ENCODE results near the gene KCNAB2.

The KCNAB2 gene

GRCh38 chr1:6033986-6034749 is 11.5 kb upstream of the KCNAB2 start:
- DNase-seq, result peak; percentile 64

- no peak for DNase-seq
These were observed 11.0 kb upstream of the KCNAB2 start for GRCh38 chr1:6034750-6035096.

DNA sequence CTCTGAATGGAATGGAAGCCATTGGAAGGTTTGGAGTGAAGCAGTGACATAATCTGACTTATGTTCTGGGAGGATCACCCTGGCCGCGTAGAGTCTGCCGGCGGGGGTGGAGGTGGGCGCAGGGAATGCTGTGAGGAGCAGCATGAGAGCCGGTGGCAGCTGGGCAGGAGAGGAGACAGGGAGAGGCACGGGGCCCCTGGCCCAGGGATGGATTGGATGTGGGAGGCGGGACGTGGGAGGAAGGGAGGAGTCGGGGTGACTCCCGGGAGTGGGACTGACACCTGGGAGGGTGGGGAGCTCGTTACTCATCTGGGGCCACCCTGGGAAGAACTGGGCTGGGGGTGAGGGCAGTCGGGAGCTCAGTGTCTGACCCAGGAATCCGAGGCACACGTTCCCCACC is 10.4 kb upstream of the KCNAB2 start:
- no peak for DNase-seq

- DNase-seq, result no peak
These were observed 10.0 kb upstream of the KCNAB2 start for GRCh38 chr1:6035719-6036118.

GRCh38 chr1:6037338-6037762 is 8.3 kb upstream of the KCNAB2 start:
- DNase-seq, result peak; percentile 41

DNA sequence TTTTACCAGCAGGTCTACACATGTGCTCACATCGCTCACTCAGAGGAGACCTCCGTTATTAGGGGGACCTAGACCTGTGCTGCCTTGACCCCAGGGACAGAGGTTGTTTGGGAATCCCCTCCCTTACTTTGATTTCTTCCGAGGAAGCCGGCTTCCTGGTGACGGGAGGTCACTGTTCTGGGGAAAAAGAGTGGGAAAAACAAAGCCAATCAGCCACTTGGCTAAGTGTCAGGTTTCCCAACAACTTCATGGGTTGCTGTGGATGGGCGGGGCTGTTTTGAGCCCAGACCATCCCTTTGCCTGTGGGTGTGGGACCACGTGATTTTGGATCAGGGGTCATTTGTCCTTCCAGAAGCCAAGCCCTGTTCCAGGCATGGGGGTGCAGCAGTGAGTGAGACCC is 7.1 kb upstream of the KCNAB2 start:
- no peak for DNase-seq

DNA sequence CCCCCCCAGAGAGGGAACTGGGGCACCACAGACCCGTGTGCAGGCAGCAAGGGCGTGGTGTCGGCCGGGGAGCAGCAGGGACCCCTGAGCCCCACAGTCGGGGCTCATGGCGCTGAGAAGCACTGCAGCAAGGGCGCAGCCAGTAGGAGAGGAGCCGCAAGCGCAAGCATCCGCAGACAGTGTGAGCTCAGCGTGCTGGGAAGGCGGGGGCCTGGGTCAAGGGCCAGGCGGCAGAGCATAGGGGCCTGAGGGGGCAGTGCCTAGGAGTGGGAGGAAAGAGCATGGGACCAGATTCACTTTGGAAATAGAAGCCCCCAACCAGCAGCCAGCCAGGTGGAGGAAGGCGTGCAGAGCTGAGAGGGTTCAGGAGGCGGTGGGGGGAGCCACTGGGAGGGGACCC is 6.7 kb upstream of the KCNAB2 start:
- no peak for DNase-seq

DNA sequence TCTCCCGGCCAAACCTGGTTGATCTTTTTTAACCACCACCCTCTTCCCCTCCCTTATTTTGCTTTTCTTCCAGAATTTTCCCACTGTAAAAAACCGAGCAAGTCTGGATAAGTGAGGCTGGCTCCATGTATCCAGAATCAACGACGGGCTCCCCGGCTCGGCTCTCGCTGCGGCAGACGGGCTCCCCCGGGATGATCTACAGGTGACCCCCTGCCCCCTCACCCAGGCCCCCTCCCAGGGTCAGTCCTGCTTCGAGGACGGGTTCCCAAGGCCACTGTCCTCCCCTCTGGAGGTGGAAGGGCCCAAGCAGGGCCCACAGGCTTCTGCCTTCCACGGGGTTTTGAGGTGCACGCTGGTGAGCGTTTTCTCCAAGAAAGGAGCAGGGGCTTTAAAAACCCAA is 5.2 kb upstream of the KCNAB2 start:
- no peak for DNase-seq

GRCh38 chr1:6040861-6041415 is 4.8 kb upstream of the KCNAB2 start:
- no peak for DNase-seq

- DNase-seq, result peak; percentile 53
These were observed 4.1 kb upstream of the KCNAB2 start for GRCh38 chr1:6041432-6042062.

GRCh38 chr1:6043561-6043960 is 2.1 kb upstream of the KCNAB2 start:
- DNase-seq, result no peak

- no peak for DNase-seq
These were observed 1.1 kb upstream of the KCNAB2 start for GRCh38 chr1:6044481-6045109.

- DNase-seq, result no peak
These were observed 582 bp upstream of the KCNAB2 start for GRCh38 chr1:6045110-6045502.

- no peak for DNase-seq
These were observed 591 bp downstream of the KCNAB2 start for GRCh38 chr1:6046279-6046678.

- no peak for DNase-seq
These were observed 2.6 kb downstream of the KCNAB2 start for GRCh38 chr1:6048179-6048867.

GRCh38 chr1:6049419-6049818 is 3.7 kb downstream of the KCNAB2 start:
- DNase-seq, result no peak

GRCh38 chr1:6051423-6051822 is 5.7 kb downstream of the KCNAB2 start:
- no peak for DNase-seq

DNA sequence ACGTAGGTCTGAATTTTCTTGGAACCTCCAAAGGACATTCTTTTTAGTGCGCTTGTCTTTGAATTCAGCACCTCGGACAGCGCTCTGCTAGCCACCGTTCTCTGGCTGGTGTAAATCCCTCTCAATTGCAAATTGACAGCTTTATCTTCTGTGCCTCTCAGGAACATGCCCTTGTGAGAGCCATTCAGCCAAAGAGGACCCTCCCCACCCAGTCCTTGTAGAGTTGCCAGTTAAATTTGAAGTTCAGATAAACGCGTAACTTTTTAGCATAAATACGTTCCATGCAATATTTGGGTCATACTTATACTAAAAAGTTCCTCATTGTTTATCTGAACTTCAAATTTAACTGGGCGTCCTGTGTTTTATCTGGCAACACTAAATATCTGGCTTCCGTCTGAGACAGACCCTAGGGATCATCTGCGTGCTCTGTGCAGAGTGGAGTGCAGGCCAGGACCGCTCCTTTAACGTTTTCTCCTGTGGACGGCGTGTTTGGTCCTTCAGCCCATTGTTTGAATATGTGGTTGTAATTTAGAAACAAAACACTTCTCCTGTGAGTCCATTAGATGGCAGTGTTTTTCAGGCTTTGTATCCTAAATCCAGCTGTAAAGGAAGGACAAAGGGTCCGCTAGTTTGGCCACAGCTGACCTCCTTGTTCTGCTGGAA is 7.0 kb downstream of the KCNAB2 start:
- peak; percentile 66 for DNase-seq

DNA sequence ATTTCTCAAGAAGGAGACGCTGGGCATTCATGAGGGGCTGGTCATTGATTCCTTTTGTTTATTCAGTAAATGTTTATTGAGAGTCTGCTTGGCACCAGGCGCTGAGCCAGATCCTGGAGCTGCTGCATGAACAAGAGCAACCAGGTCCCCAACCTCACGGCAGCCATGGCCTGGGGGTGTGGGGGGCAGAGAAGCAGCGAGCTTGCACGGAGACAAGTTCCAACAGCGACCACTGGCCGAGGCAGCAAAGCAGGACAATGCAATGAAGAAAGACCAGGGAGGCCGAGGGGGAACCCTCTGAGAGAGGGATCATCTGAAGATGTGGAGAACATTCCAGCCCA is 7.5 kb downstream of the KCNAB2 start:
- DNase-seq, result no peak

DNA sequence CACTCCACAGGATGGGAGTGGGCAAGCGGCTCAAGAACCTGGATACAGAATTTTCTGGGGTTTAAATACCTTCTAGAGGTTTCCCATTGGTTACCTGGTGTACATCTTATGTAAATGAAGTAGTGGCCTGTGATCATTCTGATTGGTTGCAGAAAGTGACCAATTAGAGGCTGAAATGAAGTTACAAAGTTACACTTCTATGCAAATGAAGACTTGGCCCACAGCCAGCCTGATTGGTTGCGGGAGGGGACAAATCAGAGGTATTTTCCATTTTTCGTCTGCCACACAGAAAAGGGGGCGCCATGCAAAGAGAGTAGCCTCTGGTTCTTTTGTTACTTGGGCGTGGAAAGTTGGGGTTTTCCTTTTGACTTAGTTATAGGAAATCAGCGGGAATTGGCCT is 8.9 kb downstream of the KCNAB2 start:
- DNase-seq, result peak; percentile 30

- no peak for DNase-seq
These were observed 10.9 kb downstream of the KCNAB2 start for GRCh38 chr1:6056572-6056948.

DNA sequence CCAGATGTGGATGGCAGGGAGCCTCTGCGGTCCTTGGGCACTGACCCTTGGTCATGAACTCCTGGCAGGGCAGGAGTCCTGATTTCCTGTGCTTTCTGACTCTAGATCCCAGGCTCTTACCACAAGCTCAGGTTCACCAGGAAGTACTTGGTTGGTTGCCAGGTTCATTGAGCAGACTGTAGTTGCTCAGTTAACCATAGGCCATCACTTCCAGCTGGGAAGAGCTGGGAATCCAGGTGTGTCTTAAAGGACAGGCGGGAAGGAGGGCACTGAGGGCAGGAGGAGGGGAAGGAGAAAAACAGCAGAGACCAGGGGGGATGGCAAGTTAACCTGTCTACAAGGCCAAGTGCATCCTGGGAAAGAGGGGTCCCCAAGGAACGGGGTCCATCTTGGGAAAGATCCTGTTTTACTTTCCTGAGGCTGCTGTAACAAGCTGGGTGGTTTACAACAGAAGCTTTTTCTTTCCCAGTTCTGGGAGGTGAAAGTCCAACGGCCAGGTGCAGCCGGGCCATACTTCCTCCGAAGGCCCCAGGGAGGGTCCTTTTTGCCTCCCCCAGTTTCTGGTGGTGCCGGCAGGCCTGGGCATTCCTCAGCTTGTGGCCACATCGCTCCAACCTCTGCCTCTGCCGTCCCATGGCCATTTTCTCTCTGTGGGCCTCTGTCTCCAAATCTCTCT is 11.6 kb downstream of the KCNAB2 start:
- no peak for DNase-seq

GRCh38 chr1:6059866-6060265 is 14.2 kb downstream of the KCNAB2 start:
- no peak for DNase-seq
